Midbrain (tissue), 1 donor: ENCODE results near the gene HOXB2.

Experiments used
- DNase-seq: peaks from one replicate; lab custom pipeline; 2025; lab: John Stamatoyannopoulos, UW

Gene HOXB2

DNA sequence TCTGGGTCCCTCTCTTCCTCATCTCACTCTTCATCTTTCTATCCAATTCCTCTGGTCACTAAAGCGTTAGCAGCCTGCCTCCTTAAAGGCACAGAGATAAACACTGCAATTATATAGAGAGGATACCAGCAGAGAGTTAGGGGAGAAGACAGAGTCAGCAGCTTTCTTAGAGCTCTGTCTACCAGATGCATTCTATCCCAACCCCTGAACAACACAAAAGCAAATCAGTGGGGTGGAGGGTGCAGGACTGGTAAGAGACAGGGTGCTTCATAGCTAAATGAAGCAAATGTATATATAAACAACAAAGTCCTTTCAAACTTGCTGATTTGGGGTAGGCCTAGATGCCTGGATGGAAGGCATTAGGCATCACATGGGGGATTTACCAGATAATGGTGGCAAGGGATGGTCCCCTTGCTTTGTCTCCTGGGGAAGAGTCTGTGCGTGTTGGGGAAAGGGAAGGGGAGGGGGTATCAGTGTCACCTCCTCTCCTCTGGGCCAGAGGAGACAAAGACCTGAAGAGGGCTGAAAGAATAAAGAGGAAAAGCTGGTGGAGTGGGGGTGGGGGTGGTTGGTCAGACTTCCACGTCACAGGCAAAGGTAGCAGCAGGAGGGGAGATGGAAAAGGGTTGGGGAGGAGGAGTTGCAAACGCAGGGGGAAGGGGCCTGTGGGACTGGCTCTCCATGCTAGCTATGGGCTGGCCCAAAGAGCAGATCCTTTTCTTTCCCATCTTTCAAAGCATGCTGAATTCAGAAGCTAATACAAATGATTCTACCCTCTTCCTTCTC lies 21.2 kb upstream of the HOXB2 start:
- no peak for DNase-seq

DNA sequence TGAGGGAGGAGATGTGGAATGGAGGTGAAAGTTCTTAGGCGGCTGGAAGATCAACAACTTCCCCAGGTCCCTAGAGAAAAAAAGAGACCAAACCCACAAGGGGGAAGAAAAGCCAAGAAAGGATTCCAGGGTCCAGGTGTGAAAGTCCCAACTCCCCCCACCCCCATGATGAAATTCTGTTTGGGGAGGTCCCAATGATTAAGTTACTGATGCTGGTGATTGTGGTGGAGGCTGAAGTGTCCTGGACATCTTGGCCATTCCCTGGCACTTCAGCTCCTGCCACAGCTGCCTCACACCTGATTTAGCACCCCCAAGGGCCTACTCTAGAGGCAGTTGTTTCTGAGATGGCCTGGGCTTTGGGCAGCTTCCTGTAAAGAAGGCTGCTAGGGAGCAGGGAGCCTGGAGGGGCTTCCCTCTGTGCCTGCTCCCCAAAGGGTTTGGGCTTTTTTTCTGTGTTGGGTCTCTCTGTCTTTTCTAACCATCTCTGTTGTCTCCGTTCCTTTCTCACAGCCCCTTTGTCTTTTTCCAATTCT lies 20.2 kb upstream of the HOXB2 start:
- no peak for DNase-seq

DNA sequence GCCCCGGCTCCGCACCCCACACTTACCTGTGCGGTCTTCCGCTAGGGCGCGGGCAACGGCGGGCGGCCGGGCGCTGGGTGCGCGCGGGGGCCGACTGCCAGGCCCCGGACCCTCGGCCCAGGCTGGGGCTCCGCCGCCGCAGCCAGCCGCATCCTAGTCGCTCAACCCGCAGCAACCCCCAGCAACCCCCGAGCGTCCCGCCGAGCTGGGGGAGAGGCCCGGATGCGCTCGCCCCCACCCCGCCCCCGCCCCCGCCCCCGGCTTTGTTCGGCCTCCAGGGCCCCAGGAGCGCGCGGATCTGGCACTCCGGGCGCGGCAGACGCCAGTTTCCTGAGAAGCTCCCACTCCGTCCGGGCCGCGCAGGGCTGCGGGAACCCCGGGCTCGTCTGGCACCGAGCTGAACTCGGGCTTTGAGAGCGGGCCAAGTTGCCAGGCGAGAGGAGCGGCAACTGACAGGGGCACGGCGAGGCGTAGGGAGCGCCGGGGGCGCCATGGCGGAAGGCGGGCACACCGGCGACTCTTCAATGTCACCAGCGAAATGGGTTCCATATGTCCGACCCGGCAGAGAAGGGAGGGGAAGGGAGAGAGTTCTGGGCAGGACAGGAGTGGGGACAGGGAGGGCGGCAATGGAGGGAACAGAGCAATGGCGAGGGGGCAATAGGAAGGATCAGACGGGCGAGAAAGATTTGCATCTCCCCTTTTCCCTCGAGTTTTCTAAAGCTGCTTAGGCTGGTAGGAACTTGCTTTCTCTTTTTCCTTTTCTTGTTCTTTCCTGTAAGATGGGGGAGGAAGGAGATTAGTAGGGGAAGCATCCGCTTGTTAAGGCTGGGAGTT lies 19.5 kb upstream of the HOXB2 start:
- DNase-seq = no peak

DNA sequence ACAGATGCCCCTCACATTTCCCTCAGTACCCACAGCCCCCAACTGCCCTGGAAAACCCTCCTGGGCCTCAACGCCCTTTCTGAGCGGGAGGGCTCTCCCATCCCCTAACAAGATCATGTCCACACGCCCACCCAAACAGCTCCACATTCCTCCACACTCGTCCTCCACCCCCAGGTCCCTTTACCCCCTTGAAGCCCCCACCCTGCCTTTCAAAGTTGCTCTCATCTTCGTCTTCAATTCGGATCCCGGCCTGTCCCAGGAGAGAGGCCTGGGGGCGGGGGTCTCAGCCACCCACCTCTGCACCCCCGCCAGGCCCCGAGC lies 18.9 kb upstream of the HOXB2 start:
- no peak for DNase-seq

DNA sequence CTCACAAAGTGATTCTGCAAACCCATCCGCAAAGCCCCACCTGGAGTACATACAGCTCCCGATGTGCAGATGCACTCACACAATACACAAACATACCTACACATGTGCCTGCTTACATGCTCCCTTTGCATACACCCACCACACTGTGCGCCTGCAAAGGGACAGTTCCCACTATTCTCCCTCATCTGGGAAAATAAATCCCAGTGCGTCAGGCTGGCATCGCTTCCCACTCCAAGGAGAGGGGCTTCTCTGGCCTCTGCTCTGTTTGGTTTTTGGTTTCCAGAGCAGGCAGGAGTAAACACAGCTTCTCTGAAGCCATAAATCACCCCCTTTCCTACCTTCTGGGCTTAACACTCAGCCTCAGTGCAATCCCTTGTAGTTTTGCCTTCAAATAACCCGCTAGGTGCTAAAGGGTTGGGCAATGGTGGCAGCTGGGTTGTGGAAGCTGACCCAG lies 18.5 kb upstream of the HOXB2 start:
- no peak for DNase-seq

DNA sequence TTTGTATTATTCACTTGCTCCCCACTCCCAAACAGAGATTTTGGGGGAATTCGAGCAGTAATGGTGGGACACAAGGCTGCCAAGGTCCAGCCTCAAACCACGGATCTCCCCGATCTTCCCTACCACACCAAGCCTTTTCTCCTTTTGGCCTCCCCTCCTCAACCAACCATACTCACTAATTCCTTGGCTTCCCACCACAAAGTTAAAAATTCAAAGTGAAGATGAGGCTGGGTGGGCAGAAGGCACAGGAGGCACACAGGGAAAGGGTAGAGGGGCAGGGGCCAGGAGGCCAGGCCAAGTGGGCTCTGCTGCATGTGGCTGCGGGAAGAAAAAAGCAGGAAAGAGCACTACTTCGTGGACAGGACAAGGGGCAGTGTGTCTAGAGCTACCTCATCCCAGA lies 18.0 kb upstream of the HOXB2 start:
- no peak for DNase-seq

DNA sequence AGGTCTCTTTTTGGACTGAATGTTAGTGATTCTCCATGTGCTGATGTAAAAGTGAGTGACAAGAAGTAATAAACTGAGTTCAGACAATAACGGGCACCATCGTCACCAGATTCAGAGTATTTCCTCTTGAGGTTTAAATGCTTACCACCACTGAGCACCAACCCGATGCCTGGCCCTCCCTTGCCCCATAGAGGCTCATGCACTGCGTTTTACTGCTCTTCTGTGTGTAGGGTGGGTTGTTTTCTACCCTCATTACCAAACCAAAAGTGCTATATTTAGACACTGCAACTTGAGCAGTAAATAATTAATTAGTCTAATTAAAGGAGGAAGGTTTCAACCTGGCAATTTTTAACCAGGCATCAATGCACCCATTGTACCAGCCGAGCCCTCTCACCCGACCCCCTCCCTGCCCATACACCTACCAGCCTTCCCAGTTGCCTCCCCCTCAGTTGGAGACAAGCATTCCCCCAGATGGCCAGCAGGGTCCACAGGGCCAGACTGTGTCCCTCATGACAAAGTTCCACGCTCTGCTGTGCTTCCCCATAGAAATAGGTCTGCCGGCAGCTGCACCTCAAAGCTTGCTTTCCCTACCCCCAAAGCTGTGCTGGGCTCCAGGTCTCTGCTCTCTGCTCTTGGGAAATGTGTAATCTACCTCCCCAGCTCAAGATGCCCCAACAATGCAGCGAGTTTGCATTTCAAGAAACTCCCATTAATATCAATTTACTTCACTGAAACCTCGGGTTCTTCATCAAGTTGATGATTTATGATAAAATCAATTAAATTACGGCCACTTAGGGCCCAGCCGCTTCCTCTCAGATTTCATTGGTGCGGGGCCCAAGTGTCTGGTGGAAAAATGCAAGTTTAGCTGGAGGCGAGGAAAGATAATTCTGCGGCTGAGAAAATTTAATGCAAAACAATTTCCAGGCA lies 17.2 kb upstream of the HOXB2 start:
- DNase-seq = no peak

DNA sequence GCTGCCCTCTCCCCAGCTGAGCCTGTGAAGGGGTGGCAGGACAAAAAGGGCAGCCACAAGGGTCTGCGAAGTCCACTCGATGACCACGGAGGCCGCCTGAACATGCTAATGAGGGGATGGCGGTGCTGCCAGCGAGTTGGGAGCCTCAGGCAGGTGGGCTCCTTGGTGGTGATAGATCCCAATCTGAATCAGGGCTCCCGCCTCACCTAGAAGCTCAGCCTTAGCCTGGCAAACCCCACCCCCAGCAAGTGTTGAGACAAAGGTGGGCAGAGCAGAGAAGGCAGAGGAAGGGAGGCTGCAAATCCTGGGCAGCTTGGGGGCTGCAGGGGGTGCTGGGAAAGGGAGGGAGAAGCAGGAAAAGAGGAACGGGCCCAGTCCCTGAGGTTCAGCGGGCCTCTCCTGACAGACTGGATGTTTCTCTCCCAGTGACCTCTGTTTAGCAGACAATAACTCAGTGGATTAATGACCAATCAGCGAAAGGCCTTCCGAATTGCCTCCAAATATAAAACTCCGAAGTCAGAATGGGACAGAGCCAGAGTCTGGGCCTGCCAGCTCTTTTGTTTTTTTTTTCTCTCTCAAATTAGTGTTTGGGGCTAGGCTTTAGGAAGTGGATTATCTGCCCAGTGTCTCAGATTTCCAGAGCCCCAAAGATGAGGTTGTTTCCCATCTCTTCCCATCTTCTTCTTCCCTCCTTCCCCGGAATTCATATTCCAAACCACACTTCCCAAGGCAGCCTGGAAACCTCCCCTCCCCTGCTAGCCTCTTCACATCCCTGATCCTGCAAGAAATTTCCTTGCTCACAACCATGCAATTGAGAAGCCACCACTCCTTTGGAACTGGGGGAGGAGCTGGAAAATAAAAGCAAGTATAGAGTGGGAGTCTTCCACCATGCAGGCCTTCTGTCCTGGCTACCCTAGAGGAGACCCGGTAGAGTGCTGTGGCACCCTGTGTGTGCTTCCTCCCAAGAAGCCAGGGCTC lies 15.2 kb upstream of the HOXB2 start:
- no peak for DNase-seq

DNA sequence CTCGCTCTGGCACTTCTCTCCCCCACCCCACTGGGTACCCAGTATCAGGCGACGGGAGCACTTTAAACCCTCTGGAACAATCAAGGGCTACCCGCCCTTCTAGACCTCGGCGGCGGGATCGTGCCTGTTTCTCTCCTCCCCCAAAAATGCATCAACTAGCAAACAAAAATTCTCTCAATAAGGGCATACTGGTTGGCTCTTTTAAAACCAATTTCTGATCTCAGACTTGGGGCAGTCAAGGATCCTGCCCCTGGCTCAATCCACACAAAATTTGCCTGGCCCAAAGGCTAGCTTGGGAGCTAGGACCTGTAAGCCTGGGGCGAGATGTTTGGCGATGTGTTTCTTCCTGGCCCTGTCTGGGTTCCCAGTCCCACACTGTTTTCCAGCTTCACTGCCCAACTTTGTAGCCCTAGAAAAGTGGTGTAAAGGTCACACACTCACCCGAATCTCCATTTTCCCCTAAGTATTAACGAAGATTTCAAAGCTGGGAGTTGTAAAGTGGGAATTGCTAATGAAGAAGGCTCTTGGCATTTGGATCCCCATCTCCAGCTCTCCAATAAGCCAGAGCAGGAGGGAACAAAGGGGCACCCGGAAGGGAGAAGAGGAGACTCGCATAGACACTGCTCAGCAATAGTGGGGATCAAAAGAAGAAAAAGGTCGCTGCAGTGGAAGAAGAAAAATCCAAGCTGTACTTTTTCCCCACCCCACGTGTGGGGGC lies 14.4 kb upstream of the HOXB2 start:
- DNase-seq = no peak

DNA sequence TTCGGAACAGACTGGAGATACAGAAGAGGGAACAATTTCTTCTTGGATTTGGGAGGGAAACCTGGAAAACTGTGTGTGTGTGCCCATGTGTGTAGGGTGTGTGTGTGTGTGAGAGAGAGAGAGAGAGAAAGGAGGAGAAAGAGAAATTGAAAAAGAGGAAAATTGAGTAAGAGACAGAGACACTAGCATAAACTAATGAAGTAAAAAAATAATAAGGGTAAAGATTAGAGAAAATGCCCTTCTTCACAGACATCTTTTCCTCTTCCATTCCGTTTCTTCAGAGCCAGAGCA lies 13.9 kb upstream of the HOXB2 start:
- DNase-seq = no peak

DNA sequence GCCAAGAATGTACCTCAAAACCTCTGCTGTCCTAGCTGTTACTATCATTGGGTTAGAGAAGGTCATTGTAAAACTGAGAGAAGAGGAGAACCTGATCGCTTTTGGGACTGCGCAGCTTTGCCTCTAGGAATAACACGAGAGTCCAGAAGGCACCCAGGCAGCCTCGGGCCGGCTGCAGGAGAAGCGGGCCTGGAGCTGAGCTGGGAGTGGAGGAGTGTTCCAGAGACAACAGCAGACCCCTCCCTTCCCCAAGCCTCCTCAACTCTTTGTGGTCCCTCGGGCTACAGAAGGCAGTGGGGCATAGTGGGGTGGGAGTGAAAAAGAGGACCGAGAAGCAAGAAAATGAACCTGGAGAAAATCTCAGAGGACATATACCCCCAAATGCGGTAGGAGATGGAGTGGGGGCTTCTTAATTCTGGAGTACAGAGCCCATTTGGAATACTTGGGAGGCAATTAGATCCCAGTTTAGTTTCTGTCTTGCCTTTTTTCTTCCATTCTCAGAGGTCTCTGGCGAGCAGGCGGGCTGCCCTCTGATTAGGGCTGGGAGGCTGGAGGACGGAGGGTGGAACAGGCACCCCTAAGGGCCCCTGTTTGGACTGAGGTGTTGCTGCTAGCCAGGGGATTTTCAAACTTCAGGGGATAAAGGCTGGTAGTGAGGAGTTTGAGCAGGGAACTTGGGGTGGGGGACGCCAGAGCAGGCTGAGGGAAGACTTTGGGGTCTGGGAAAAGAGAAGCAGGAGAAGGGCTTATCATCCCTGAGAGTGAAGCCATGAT lies 13.3 kb upstream of the HOXB2 start:
- no peak for DNase-seq

DNA sequence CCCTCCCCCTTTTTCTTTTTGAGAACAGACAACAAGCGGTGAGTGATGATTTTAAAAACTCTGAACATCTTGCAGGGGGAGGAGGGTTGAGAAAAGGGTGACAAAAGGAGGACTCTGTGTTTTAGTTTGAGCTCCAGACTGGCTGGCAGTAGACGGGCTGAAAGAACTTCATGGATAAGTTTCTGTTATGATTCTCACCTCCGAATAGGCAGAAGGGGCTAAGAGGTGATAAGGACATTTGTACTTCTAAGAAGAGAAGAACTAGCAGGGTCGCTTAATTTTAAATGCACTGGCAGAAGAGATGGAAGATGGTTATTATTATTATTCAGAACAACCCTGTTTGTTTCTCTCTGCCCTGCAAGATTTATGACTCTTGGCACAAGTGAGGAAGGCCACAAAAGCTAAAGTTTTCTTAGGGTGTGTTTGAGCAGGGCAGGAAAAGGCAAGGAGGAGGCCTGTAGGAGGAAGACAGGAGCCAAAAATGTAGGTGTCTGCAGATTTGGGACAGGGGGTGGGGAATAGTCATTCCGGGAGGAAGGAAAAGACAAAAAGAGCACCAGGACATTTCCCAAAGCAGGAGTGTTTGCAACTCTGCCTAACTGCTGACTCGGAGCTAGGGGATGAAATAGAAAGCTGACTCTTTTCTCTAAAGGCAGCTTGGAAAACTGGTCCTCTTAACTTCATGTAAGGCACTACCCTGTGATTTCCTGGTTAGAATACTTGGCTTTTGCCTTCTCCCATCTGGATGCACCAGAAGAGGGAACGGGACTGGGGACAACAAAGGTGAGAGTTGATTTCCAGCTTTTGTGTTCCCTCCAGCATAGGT lies 11.9 kb upstream of the HOXB2 start:
- no peak for DNase-seq

DNA sequence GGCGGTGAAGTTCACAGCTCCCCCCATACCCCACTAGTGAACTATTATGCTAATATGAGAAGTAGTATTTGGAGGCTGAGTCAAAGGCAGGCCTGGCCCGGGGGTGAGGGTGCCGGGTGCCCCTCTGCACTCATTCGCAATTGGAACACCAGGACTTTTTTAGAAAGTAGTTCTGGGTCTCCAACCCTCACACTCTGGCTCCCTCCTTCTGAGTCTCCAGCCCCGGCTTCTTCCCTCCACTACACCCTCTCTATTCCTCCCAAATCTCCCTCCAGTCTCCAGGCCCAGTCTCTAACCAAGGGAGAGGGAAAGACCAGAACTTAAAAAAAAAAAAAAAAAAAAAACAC lies 11.3 kb upstream of the HOXB2 start:
- no peak for DNase-seq

DNA sequence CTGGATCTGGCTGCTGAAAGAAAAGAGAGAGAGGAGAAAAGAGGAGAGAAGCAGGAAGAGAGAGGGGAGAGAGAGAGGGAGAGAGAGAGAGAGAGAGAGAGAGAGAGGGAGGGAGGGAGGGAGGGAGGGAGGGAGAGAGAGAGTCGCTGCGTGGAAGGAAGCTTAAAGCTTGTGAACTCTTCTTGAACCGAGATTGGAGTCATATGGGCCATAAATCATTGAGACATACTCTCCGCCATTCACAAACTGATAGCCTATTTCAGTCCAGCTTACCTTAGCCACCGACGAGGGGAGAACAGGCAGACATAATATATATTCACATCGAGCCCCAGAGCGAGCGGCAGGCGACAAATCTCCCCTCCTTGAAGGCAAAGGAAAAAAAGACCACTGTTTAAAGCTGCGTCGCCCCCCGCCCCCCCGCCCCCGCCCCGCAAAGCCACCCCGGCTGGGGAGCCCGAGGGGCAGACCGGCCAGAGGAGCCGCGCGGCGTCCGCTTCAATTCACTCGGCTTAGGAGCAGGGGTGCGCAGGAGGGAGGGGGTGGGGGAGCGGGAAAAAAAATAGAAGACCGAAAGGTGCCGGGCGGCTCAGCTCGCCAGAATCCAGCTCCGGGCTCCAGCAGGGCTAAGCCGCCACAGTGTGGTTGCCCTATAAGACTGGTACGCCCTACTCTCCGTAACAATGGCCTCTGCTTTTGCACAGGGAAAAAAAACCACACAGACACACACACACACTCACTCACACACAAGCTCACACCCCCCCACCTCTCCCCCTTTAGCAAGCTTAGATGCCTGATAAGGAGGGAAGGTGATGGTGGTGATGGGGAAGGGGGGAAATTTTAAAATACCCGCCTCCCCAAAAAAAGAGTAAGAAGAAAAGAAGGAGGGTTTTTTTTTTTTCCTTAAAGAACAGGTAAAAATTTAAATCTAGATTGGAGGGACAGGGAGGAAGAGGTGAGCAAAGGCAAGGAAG lies 10.6 kb upstream of the HOXB2 start:
- no peak for DNase-seq

DNA sequence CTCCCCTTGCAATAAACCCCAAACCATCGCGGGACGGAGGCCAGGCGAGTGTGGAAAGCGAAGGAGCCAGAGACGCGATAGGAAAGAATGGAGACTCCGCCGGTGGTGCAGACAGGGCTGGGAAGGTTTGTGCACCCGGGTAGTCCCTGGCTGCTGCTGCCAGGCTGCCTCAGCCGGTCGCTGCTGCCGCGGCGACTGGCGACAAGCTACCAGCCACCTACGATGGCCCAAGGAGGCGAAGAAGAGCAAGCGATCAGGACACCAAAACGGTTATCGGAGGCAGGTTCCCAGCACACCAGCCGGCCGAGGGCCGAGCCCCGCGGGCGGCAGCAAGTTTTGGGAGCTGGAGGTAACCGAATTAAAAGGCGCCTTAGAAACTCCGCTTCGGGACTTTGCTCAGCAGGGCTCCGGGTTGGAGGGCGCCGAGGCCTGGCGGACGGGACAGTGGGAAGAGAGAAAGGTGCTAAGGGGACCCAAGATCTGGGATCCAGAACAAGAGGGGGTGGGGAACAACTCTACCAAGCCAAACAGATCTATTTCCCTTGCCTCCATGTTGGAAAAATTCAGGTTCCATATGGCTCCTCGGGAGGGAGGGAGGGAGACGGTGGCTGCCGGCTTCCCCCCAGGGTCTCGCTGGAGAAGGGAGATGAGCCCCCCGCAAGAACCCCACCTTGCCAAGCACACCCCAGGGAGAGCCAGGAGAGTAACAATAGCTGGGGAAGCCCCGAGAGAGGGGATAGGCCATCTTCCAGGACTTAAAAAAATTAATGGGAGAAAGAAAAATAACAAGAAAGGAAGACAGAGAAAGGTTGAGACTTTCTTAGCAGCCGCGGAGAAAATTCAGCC lies 9.7 kb upstream of the HOXB2 start:
- no peak for DNase-seq

DNA sequence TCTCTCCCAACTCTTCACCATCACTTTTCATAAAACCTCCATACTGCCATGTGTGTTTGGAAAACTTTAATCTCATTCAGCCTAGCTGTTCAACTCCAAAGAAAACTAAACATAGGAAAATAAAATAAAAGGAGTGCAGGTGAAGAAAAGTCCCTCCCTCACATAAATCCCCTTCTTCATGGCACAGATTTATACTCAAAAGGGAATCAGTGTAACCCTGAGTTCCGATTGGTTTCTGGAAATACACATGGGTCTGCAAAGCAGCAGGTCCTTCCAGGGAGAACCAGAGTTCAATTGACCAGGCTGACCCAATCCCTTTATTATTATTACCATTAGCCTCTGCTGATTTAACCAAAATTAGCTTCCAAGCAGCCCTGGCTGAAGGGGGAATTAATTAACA lies 8.9 kb upstream of the HOXB2 start:
- no peak for DNase-seq

DNA sequence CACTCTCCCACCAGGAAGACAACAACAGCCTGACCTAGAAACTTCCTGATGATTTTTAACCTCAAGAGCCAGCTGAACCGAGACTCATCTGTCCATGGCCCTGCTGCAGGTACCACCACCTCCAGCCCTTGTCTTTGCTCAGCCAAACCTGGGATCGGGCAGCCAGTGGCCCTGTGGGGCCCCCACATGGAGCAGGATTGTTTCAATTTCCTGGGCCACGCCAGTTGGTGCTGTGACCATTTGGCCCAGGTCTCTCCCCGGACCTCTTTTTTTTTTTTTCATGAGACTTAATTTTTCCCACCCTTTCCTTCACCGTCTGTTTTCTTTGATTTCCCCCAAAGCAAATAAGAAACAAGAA lies 8.3 kb upstream of the HOXB2 start:
- no peak for DNase-seq
